ENCODE results near the gene CCR5AS.

CCR5AS gene

DNA sequence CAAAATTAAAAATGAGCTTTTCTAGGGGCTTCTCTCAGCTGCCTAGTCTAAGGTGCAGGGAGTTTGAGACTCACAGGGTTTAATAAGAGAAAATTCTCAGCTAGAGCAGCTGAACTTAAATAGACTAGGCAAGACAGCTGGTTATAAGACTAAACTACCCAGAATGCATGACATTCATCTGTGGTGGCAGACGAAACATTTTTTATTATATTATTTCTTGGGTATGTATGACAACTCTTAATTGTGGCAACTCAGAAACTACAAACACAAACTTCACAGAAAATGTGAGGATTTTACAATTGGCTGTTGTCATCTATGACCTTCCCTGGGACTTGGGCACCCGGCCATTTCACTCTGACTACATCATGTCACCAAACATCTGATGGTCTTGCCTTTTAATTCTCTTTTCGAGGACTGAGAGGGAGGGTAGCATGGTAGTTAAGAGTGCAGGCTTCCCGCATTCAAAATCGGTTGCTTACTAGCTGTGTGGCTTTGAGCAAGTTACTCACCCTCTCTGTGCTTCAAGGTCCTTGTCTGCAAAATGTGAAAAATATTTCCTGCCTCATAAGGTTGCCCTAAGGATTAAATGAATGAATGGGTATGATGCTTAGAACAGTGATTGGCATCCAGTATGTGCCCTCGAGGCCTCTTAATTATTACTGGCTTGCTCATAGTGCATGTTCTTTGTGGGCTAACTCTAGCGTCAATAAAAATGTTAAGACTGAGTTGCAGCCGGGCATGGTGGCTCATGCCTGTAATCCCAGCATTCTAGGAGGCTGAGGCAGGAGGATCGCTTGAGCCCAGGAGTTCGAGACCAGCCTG is 35.1 kb downstream of the CCR5AS start:
- TF ChIP-seq, protein P1, sequence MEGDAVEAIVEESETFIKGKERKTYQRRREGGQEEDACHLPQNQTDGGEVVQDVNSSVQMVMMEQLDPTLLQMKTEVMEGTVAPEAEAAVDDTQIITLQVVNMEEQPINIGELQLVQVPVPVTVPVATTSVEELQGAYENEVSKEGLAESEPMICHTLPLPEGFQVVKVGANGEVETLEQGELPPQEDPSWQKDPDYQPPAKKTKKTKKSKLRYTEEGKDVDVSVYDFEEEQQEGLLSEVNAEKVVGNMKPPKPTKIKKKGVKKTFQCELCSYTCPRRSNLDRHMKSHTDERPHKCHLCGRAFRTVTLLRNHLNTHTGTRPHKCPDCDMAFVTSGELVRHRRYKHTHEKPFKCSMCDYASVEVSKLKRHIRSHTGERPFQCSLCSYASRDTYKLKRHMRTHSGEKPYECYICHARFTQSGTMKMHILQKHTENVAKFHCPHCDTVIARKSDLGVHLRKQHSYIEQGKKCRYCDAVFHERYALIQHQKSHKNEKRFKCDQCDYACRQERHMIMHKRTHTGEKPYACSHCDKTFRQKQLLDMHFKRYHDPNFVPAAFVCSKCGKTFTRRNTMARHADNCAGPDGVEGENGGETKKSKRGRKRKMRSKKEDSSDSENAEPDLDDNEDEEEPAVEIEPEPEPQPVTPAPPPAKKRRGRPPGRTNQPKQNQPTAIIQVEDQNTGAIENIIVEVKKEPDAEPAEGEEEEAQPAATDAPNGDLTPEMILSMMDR (IDR thresholded peaks at IDR 0.05; ENCODE audit: unreplicated experiment): no peak
- no peak for DNase-seq (ENCODE audit: low spot score)
- no peaks in the 10 kb centered on the region for H3K36me3 Mint-ChIP-seq (ENCODE audit: low read depth, unreplicated experiment)
- H3K4me1 Mint-ChIP-seq (ENCODE audit: unreplicated experiment): peaks cover 7% of the 10 kb centered on the region
- no peak overlapping the region for H3K27ac Mint-ChIP-seq (ENCODE audit: unreplicated experiment)
- H3K27me3 Mint-ChIP-seq (ENCODE audit: unreplicated experiment): no peaks in the 10 kb centered on the region
- H3K9me3 Mint-ChIP-seq (ENCODE audit: unreplicated experiment): no peaks in the 10 kb centered on the region
- H3K4me3 Mint-ChIP-seq (ENCODE audit: unreplicated experiment): no peak overlapping the region

DNA sequence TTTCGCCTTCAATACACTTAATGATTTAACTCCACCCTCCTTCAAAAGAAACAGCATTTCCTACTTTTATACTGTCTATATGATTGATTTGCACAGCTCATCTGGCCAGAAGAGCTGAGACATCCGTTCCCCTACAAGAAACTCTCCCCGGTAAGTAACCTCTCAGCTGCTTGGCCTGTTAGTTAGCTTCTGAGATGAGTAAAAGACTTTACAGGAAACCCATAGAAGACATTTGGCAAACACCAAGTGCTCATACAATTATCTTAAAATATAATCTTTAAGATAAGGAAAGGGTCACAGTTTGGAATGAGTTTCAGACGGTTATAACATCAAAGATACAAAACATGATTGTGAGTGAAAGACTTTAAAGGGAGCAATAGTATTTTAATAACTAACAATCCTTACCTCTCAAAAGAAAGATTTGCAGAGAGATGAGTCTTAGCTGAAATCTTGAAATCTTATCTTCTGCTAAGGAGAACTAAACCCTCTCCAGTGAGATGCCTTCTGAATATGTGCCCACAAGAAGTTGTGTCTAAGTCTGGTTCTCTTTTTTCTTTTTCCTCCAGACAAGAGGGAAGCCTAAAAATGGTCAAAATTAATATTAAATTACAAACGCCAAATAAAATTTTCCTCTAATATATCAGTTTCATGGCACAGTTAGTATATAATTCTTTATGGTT is 35.9 kb downstream of the CCR5AS start, which contains the start of gene CCR5:
TSS of gene CCR5 (plus strand) at position 108 of the 680 bp plus-strand sequence. CDS start 1,957 bp downstream, outside the sequence.
- no peak for DNase-seq (ENCODE audit: low spot score)
- Mint-ChIP-seq H3K36me3 (ENCODE audit: low read depth, unreplicated experiment) (no peaks in the 10 kb centered on the region), H3K9me3 (ENCODE audit: unreplicated experiment) (no peaks in the 10 kb centered on the region), H3K27me3 (ENCODE audit: unreplicated experiment) (no peaks in the 10 kb centered on the region), H3K4me1 (ENCODE audit: unreplicated experiment) (peaks cover 7% of the 10 kb centered on the region), H3K4me3 (ENCODE audit: unreplicated experiment) (no peak within 1 kb of the TSS), H3K27ac (ENCODE audit: unreplicated experiment) (no peak within 1 kb of the TSS)
- TF ChIP-seq, protein P1 (IDR thresholded peaks at IDR 0.05; ENCODE audit: unreplicated experiment): no peak

DNA sequence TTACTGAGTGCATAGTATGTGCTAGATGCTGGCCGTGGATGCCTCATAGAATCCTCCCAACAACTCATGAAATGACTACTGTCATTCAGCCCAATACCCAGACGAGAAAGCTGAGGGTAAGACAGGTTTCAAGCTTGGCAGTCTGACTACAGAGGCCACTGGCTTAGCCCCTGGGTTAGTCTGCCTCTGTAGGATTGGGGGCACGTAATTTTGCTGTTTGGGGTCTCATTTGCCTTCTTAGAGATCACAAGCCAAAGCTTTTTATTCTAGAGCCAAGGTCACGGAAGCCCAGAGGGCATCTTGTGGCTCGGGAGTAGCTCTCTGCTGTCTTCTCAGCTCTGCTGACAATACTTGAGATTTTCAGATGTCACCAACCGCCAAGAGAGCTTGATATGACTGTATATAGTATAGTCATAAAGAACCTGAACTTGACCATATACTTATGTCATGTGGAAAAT is 37.2 kb downstream of the CCR5AS start:
- Mint-ChIP-seq H3K4me1 (ENCODE audit: unreplicated experiment) (peaks cover 4% of the 10 kb centered on the region), H3K9me3 (ENCODE audit: unreplicated experiment) (no peaks in the 10 kb centered on the region), H3K36me3 (ENCODE audit: low read depth, unreplicated experiment) (no peaks in the 10 kb centered on the region), H3K27ac (ENCODE audit: unreplicated experiment) (no peak overlapping the region), H3K27me3 (ENCODE audit: unreplicated experiment) (no peaks in the 10 kb centered on the region), H3K4me3 (ENCODE audit: unreplicated experiment) (no peak overlapping the region)
- no peak for DNase-seq (ENCODE audit: low spot score)
- TF ChIP-seq, protein P1 (IDR thresholded peaks at IDR 0.05; ENCODE audit: unreplicated experiment): no peak

DNA sequence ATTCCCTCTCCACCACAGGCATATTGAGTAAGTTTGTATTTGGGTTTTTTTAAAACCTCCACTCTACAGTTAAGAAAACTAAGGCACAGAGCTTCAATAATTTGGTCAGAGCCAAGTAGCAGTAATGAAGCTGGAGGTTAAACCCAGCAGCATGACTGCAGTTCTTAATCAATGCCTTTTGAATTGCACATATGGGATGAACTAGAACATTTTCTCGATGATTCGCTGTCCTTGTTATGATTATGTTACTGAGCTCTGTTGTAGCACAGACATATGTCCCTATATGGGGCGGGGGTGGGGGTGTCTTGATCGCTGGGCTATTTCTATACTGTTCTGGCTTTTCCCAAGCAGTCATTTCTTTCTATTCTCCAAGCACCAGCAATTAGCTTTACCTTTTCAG is 37.7 kb downstream of the CCR5AS start:
- no peak overlapping the region for H3K4me3 Mint-ChIP-seq (ENCODE audit: unreplicated experiment)
- DNase-seq (ENCODE audit: low spot score): no peak
- H3K36me3 Mint-ChIP-seq (ENCODE audit: low read depth, unreplicated experiment): no peaks in the 10 kb centered on the region
- TF ChIP-seq, protein P1 (IDR thresholded peaks at IDR 0.05; ENCODE audit: unreplicated experiment): no peak
- H3K27ac Mint-ChIP-seq (ENCODE audit: unreplicated experiment): no peak overlapping the region
- H3K4me1 Mint-ChIP-seq (ENCODE audit: unreplicated experiment): peaks cover 4% of the 10 kb centered on the region
- H3K27me3 Mint-ChIP-seq (ENCODE audit: unreplicated experiment): no peaks in the 10 kb centered on the region
- H3K9me3 Mint-ChIP-seq (ENCODE audit: unreplicated experiment): no peaks in the 10 kb centered on the region

DNA sequence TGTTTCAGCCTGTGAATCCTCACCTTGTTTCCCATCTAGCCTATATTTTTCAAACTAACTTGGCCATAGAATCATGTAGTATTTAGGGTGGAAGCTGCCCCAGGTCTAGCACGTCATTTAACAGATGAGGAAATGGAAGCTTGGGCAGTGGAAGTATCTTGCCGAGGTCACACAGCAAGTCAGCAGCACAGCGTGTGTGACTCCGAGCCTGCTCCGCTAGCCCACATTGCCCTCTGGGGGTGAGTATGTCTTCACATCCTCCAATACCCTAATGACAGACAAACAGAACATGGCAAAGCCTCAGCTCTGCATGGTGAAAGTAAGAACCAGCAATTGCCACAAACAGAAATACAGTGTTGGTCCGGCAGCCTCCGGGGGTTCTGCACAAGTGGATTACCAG is 38.3 kb downstream of the CCR5AS start:
- no peak overlapping the region for H3K27ac Mint-ChIP-seq (ENCODE audit: unreplicated experiment)
- DNase-seq (ENCODE audit: low spot score): peak; percentile 49
- no peaks in the 10 kb centered on the region for H3K36me3 Mint-ChIP-seq (ENCODE audit: low read depth, unreplicated experiment)
- no peak overlapping the region for H3K4me3 Mint-ChIP-seq (ENCODE audit: unreplicated experiment)
- H3K9me3 Mint-ChIP-seq (ENCODE audit: unreplicated experiment): no peaks in the 10 kb centered on the region
- H3K4me1 Mint-ChIP-seq (ENCODE audit: unreplicated experiment): peaks cover 3% of the 10 kb centered on the region
- no peaks in the 10 kb centered on the region for H3K27me3 Mint-ChIP-seq (ENCODE audit: unreplicated experiment)
- TF ChIP-seq, protein P1 (IDR thresholded peaks at IDR 0.05; ENCODE audit: unreplicated experiment): no peak
